ENCODE data around the gene FETUB. TPM values are rescaled to one million over a fixed set of nuclear protein-coding genes. Genes with fewer than 3 reads are reported as not detected.

The FETUB gene
- total and polyA plus RNA-seq, 2 of the 8 experiments (the other 6 are each of a cell fraction or from before 2014, with no cell fraction given), result 0.15 TPM; not detected in 1

- Histone ChIP-seq H3K9me3 (ENCODE audit: insufficient read depth in 2 of 2, low read depth in 1 of 2, low read length in 1 of 2) (no peaks in the 10 kb centered on the region), H2BK20ac (ENCODE audit: low read length) (peak within 1 kb of the TSS; percentile 99), H4K8ac (ENCODE audit: extremely low read depth, insufficient read depth, low read length) (no peak within 1 kb of the TSS; the same call in 1 of the 2 replicates)
- TF ChIP-seq ATF2 (IDR thresholded peaks at IDR 0.05; ENCODE audit: low read length), result no peak
- no peak for TF ChIP-seq FOSL1 (IDR thresholded peaks at IDR 0.05; ENCODE audit: insufficient read depth, low read depth, low read length)
- no peak for TF ChIP-seq RAD21 (IDR thresholded peaks at IDR 0.05 in 1 of 2, conservative IDR thresholded peaks at IDR 0.05 in 1 of 2; ENCODE audit: low read depth in 2 of 2, low read length in 2 of 2)
- no peak for TF ChIP-seq SRF (IDR thresholded peaks at IDR 0.05; ENCODE audit: low read depth, low read length)
- no peak for TF ChIP-seq ZNF274 (IDR thresholded peaks at IDR 0.05; ENCODE audit: borderline replicate concordance, extremely low read depth, low read length)
- no peak for TF ChIP-seq EP300 (IDR thresholded peaks at IDR 0.05; ENCODE audit: borderline replicate concordance in 1 of 2, low read depth in 2 of 2, low read length in 2 of 2)
- TF ChIP-seq POU5F1 (IDR thresholded peaks at IDR 0.05; ENCODE audit: low read depth, low read length), result no peak
- TF ChIP-seq SIX5 (IDR thresholded peaks at IDR 0.05; ENCODE audit: low read depth, low read length), result no peak
- TF ChIP-seq EGR1 (IDR thresholded peaks at IDR 0.05; ENCODE audit: borderline replicate concordance, low read depth, low read length), result no peak
- TF ChIP-seq SUZ12 (IDR thresholded peaks at IDR 0.05; ENCODE audit: low read length), result no peak
Measured at GRCh38 chr3:186665625-186666188, 25.5 kb downstream of the FETUB start, which contains the start of gene HRG. HRG (plus strand) TSS chr3:186666014; CDS start chr3:186666032, 18 bp downstream.

More at GRCh38 chr3:186665625-186666188, 25.5 kb downstream of the FETUB start, which contains the start of gene HRG:
- Histone ChIP-seq H3K4ac (replicated peaks; ENCODE audit: insufficient read length, low read depth, low read length) (no peak within 1 kb of the TSS), H2BK12ac (ENCODE audit: low read depth, low read length) (peak within 1 kb of the TSS; percentile 93), H3K23ac (ENCODE audit: insufficient read length) (no peak within 1 kb of the TSS), H3K23me2 (ENCODE audit: low read depth, low read length) (0 out of 2 replicates have a peak, but pooled peaks cover 2% of the 10 kb centered on the region), H2BK15ac (ENCODE audit: low read length) (no peak within 1 kb of the TSS), H3K18ac (ENCODE audit: extremely low read depth, low read length) (peak within 1 kb of the TSS; percentile 84; the same call in 1 of the 2 replicates), H2BK5ac (ENCODE audit: low read depth, low read length) (peak within 1 kb of the TSS; percentile 99; the same call in 1 of the 2 replicates), H3K79me1 (ENCODE audit: low read depth, low read length) (no peaks in the 10 kb centered on the region), H3K9ac (replicated peaks in 1 of 4; ENCODE audit: extremely low read depth in 1 of 4, low read depth in 3 of 4, low read length in 3 of 4) (no peak within 1 kb of the TSS), H2AFZ (ENCODE audit: low read length) (no peak within 1 kb of the TSS), H3K79me2 (ENCODE audit: control insufficient read depth in 1 of 2, insufficient read depth in 2 of 2, low read length in 2 of 2) (no peaks in the 10 kb centered on the region), H4K91ac (replicated peaks; ENCODE audit: insufficient read length, low read length) (peak within 1 kb of the TSS; percentile 69), H4K20me1 (replicated peaks in 1 of 2; ENCODE audit: control insufficient read depth in 1 of 2, insufficient read depth in 2 of 2, low read length in 2 of 2) (no peaks in the 10 kb centered on the region), H3K4me3 (ENCODE audit: extremely low read depth in 1 of 4, insufficient read depth in 2 of 4, low read depth in 3 of 4, low read length in 4 of 4) (no peak within 1 kb of the TSS), H3K36me3 (ENCODE audit: control insufficient read depth in 2 of 4, insufficient read depth in 4 of 4, low read length in 3 of 4) (no peaks in the 10 kb centered on the region), H3K4me1 (replicated peaks in 1 of 4; ENCODE audit: control insufficient read depth in 3 of 4, insufficient read depth in 4 of 4, low read length in 3 of 4) (peaks cover 2 to 18% (median 7%) of the 10 kb centered on the region in 4 experiments; a peak in 4 of 7 replicates), H3K27ac (ENCODE audit: low read depth, low read length) (no peak within 1 kb of the TSS), H3K4me2 (ENCODE audit: insufficient read depth in 1 of 2, low read depth in 2 of 2, low read length in 2 of 2) (peak within 1 kb of the TSS in 1 of 2 experiments; percentile 72; a peak in 2 of 4 replicates), H3K27me3 (replicated peaks in 1 of 4; ENCODE audit: control insufficient read depth in 3 of 4, extremely low read depth in 1 of 4, insufficient read depth in 3 of 4, low read length in 3 of 4) (no peaks in the 10 kb centered on the region), H2BK120ac (replicated peaks; ENCODE audit: low read depth, low read length) (peak within 1 kb of the TSS; percentile 34), H4K5ac (ENCODE audit: insufficient read length, low read depth, low read length) (peak within 1 kb of the TSS; percentile 18), H3K14ac (ENCODE audit: insufficient read length) (no peak within 1 kb of the TSS), H3K56ac (replicated peaks; ENCODE audit: insufficient read length, low read depth, low read length) (no peak within 1 kb of the TSS), H2AK5ac (ENCODE audit: low read depth, low read length) (0 out of 2 replicates have a peak within 1 kb of the TSS, but pooled peaks have one; percentile 0)
- CTCF ChIA-PET (ENCODE audit: partially characterized antibody), result interaction anchor here (0.6 to 1.5 kb wide), 4 partner anchors 11 to 51 kb away, joined by 3 to 5 read pairs (median 4); no protein-coding TSS in a partner anchor
- FAIRE-seq (no peak), DNase-seq (ENCODE audit: low read depth in 1 of 2, low spot score in 2 of 2) (peak in 1 of 2 experiments; percentile 19)
- 93% methylated on average over 8 of the region's 8 CpGs; no CpG with 5 or more reads in 1 of the 2 experiments for WGBS, 2 experiments (ENCODE audit: extremely low coverage in 1 of 2, insufficient coverage in 1 of 2, insufficient read length in 1 of 2, insufficient replicate concordance in 2 of 2, low coverage in 1 of 2, low lambda C conversion rate in 2 of 2, missing lambda C conversion rate in 1 of 2)
- POLR2A ChIA-PET (ENCODE audit: partially characterized antibody), result interaction anchor here (1.6 to 2.8 kb wide), 2 partner anchors 89 to 118 kb away, joined by 3 to 24 read pairs; partner anchors contain the start of gene EIF4A2
